Lower lobe of right lung (tissue), 2 donors: Measurements from ENCODE around the gene COQ10B. TPM values are rescaled to one million over a fixed set of nuclear protein-coding genes. Genes with fewer than 3 reads are reported as not detected.

Source experiments
- ATAC-seq, 2 donors: fragments of 200-7000 bp; cut with Tn5 transposase; one replicate each; pipeline ENCODE4 v1.9.1; 2020 to 2022; ENCODE audit warnings: mild to moderate bottlenecking in 2 of 2, moderate library complexity in 2 of 2
- DNase-seq: peaks from one replicate; pipeline ENCODE4 v3.0.0-alpha.2; 2020
- H3K27ac ChIP-seq: fragments of 200-600 bp; one replicate; pipeline ENCODE4 v1.8.0; 2022
- H3K27me3 ChIP-seq: fragments of 200-600 bp; one replicate; pipeline ENCODE4 v1.8.0; 2022; ENCODE audit warnings: low read depth
- H3K36me3 ChIP-seq: fragments of 200-600 bp; one replicate; pipeline ENCODE4 v1.8.0; 2022; ENCODE audit warnings: mild to moderate bottlenecking
- H3K4me1 ChIP-seq: fragments of 200-600 bp; one replicate; pipeline ENCODE4 v1.8.0; 2022
- H3K4me3 ChIP-seq: fragments of 200-600 bp; one replicate; pipeline ENCODE4 v1.8.0; 2022; ENCODE audit warnings: mild to moderate bottlenecking
- H3K9me3 ChIP-seq: fragments of 200-600 bp; one replicate; pipeline ENCODE4 v1.8.0; 2022
- CTCF ChIP-seq: fragments of 200-600 bp; IDR thresholded peaks from one replicate; pipeline ENCODE4 v1.8.0; 2022; ENCODE audit warnings: antibody characterized with exemption, mild to moderate bottlenecking
- intact Hi-C: fragments of 100-400 bp; cut with DNase I; formaldehyde crosslinking; loops from one replicate; pipeline ENCODE4 v1.11.0; 2022
- total RNA-seq: library from RNA; stranded (reverse); fragmentation: NEBNext Ultra II Directional; extraction: Animal tissue kit (Norgen Biotek cat#: 25700); gene quantifications from one replicate; pipeline ENCODE4 v1.2.1, GENCODE V29; 2021
- donor health status: DM: no; HTN: yes; CAD: no; lungs with severe emphysema.

Gene COQ10B
- total RNA-seq, 1 donor from 2014 or later: 24.3 TPM

GRCh38 chr2:197419438-197419837 lies 33.9 kb upstream of the COQ10B start:
- DNase-seq: no peak
- no peak for TF ChIP-seq CTCF
- peaks cover 18% of the 10 kb centered on the region for H3K4me1 ChIP-seq
- peaks cover 98% of the 10 kb centered on the region for H3K36me3 ChIP-seq
- ATAC-seq: no peak
- H3K4me3 ChIP-seq: no peak overlapping the region
- intact Hi-C loops: no loop called here
- no peaks in the 10 kb centered on the region for H3K27me3 ChIP-seq
- no peak overlapping the region for H3K27ac ChIP-seq
- H3K9me3 ChIP-seq: no peaks in the 10 kb centered on the region

- no peak overlapping the region for H3K4me3 ChIP-seq
- no peaks in the 10 kb centered on the region for H3K27me3 ChIP-seq
- ATAC-seq (no peak), DNase-seq (no peak)
- intact Hi-C loops: no loop called here
- peaks cover 55% of the 10 kb centered on the region for H3K4me1 ChIP-seq
- no peak for TF ChIP-seq CTCF
- H3K9me3 ChIP-seq: no peaks in the 10 kb centered on the region
- peaks cover 67% of the 10 kb centered on the region for H3K36me3 ChIP-seq
- H3K27ac ChIP-seq: no peak overlapping the region
Measured at GRCh38 chr2:197423307-197423706, 30.0 kb upstream of the COQ10B start.

- Histone ChIP-seq H3K9me3 (no peaks in the 10 kb centered on the region), H3K27me3 (no peaks in the 10 kb centered on the region), H3K27ac (no peak overlapping the region), H3K36me3 (peaks cover 57% of the 10 kb centered on the region), H3K4me1 (peaks cover 75% of the 10 kb centered on the region), H3K4me3 (no peak overlapping the region)
- no peak for DNase-seq
- peak in 1 of 2 donors; percentile 17 for ATAC-seq
- intact Hi-C loops: no loop called here
- TF ChIP-seq CTCF: no peak
Measured at GRCh38 chr2:197425550-197425949, 27.8 kb upstream of the COQ10B start.

GRCh38 chr2:197426723-197427603 lies 26.4 kb upstream of the COQ10B start:
- peaks cover 86% of the 10 kb centered on the region for H3K4me1 ChIP-seq

GRCh38 chr2:197427986-197428385 lies 25.4 kb upstream of the COQ10B start:
- ATAC-seq (no peak), DNase-seq (no peak)
- H3K9me3 ChIP-seq: no peaks in the 10 kb centered on the region
- no peak overlapping the region for H3K27ac ChIP-seq
- H3K36me3 ChIP-seq: peaks cover 33% of the 10 kb centered on the region
- no peak overlapping the region for H3K4me3 ChIP-seq
- intact Hi-C loops: no loop called here
- H3K4me1 ChIP-seq: peaks cover 92% of the 10 kb centered on the region
- TF ChIP-seq CTCF: no peak
- no peaks in the 10 kb centered on the region for H3K27me3 ChIP-seq

More at GRCh38 chr2:197426723-197427603, 26.4 kb upstream of the COQ10B start:
- no peak overlapping the region for H3K27ac ChIP-seq
- ATAC-seq (no peak), DNase-seq (no peak)
- TF ChIP-seq CTCF: no peak
- no peak overlapping the region for H3K4me3 ChIP-seq
- H3K9me3 ChIP-seq: no peaks in the 10 kb centered on the region
- intact Hi-C loops: no loop called here
- peaks cover 43% of the 10 kb centered on the region for H3K36me3 ChIP-seq
- H3K27me3 ChIP-seq: no peaks in the 10 kb centered on the region
